ENCODE measurements around the gene FLCN. TPM values are rescaled to one million over a fixed set of nuclear protein-coding genes. Genes with fewer than 3 reads are reported as not detected.

The FLCN gene
- total and polyA plus RNA-seq, 2 of the 13 experiments (the other 11 are each of a cell fraction or from before 2014, with no cell fraction given), result 16.6 to 24.9 TPM

GRCh38 chr17:17188586-17188985 lies 48.4 kb downstream of the FLCN start:
- H3K27me3 ChIP-seq (ENCODE audit: control insufficient read depth in 1 of 2, insufficient read depth in 2 of 2, low read length in 2 of 2), result no peaks in the 10 kb centered on the region
- H4K20me1 ChIP-seq (ENCODE audit: insufficient read depth, low read length), result no peaks in the 10 kb centered on the region
- FAIRE-seq, result no peak
- H3K9me3 ChIP-seq (ENCODE audit: low read length), result no peaks in the 10 kb centered on the region
- peak; percentile 50 for ATAC-seq
- intact Hi-C loops (cut with micrococcal nuclease; ENCODE audit: unreplicated experiment), result no loop called here
- WGBS (ENCODE audit: low lambda C conversion rate), result 100% methylated on average over 1 of the region's 4 CpGs
- no TSS peak for BruUV-seq (replicated peaks)
- in situ Hi-C loops (cut with HindIII; ENCODE audit: extremely low pct_ligation_motif_present, low pct_unique_long_range_greater_than_20kb), result no loop called here
- peaks cover 28% of the 10 kb centered on the region for H3K4me1 ChIP-seq (ENCODE audit: insufficient read depth, low read length)
- POLR2A ChIA-PET, result interaction anchor here (0.7 kb wide), 1 partner anchor 49 kb away, joined by 3 read pairs; the partner anchor contains the start of gene FLCN
- no peak overlapping the region for H2AFZ ChIP-seq (ENCODE audit: low read length)
- H3K9ac ChIP-seq (ENCODE audit: insufficient read depth, low read depth, low read length), result no peak overlapping the region
- H3K27ac ChIP-seq (ENCODE audit: extremely low read length, insufficient read depth, low read length), result peak overlapping the region; percentile 28
- H3K4me3 ChIP-seq (replicated peaks in 1 of 3; ENCODE audit: insufficient read depth in 1 of 3, low read depth in 2 of 3, low read length in 3 of 3), result no peak overlapping the region
- H3K36me3 ChIP-seq (replicated peaks in 1 of 2; ENCODE audit: control insufficient read depth in 1 of 2, insufficient read depth in 2 of 2, low read length in 2 of 2), result peaks cover 3 to 6% of the 10 kb centered on the region in 2 experiments; a peak in 4 of 5 replicates
- no peaks in the 10 kb centered on the region for H3K79me2 ChIP-seq (ENCODE audit: insufficient read depth, low read length)
- CTCF ChIA-PET (ENCODE audit: low intra/inter-chr PET ratio, low total read pairs), result no interaction called here
- no peak for DNase-seq (ENCODE audit: low spot score)
- no peak overlapping the region for H3K4me2 ChIP-seq (ENCODE audit: low read depth, low read length)
- TF ChIP-seq, protein P1, sequence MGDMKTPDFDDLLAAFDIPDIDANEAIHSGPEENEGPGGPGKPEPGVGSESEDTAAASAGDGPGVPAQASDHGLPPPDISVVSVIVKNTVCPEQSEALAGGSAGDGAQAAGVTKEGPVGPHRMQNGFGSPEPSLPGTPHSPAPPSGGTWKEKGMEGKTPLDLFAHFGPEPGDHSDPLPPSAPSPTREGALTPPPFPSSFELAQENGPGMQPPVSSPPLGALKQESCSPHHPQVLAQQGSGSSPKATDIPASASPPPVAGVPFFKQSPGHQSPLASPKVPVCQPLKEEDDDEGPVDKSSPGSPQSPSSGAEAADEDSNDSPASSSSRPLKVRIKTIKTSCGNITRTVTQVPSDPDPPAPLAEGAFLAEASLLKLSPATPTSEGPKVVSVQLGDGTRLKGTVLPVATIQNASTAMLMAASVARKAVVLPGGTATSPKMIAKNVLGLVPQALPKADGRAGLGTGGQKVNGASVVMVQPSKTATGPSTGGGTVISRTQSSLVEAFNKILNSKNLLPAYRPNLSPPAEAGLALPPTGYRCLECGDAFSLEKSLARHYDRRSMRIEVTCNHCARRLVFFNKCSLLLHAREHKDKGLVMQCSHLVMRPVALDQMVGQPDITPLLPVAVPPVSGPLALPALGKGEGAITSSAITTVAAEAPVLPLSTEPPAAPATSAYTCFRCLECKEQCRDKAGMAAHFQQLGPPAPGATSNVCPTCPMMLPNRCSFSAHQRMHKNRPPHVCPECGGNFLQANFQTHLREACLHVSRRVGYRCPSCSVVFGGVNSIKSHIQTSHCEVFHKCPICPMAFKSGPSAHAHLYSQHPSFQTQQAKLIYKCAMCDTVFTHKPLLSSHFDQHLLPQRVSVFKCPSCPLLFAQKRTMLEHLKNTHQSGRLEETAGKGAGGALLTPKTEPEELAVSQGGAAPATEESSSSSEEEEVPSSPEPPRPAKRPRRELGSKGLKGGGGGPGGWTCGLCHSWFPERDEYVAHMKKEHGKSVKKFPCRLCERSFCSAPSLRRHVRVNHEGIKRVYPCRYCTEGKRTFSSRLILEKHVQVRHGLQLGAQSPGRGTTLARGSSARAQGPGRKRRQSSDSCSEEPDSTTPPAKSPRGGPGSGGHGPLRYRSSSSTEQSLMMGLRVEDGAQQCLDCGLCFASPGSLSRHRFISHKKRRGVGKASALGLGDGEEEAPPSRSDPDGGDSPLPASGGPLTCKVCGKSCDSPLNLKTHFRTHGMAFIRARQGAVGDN (CRISPR knock-in tag; IDR thresholded peaks at IDR 0.05), result peak; percentile 42; the same call in 1 of the 2 replicates
- TF ChIP-seq CCAR2 (optimal IDR thresholded peaks at IDR 0.05; ENCODE audit: low read depth, low read length) (no peak), ZBTB33 (CRISPR knock-in tag; IDR thresholded peaks at IDR 0.05) (peak; percentile 25; the same call in 1 of the 2 replicates)
